K562 (cell line): ENCODE measurements around the gene METTL8. TPM values are rescaled to one million over a fixed set of nuclear protein-coding genes. Genes with fewer than 3 reads are reported as not detected.

ENCODE experiments used
- ATAC-seq: fragments of 200-7000 bp; cut with Tn5 transposase; 3 replicates; pipeline ENCODE4 v1.9.1; 2020; ENCODE audit warnings: moderate library complexity
- BruUV-seq: library from RNA; stranded (reverse); fragments of 400-500 nt; replicated peaks from 2 replicates; lab custom pipeline; 2021; lab: Mats Ljungman, UMichigan
- CTCF ChIA-PET: fragments of 300-600 bp; formaldehyde crosslinking; extraction: SDS; loops from one replicate; lab custom pipeline; 2021; ENCODE audit warnings: low intra/inter-chr PET ratio; lab: Yijun Ruan, JAX
- POLR2A ChIA-PET: fragments of 300-600, 350-650 bp; sonication (Branson Sonifier 250); formaldehyde crosslinking; extraction: SDS; loops from one replicate; lab custom pipeline; 2021; ENCODE audit warnings: antibody characterized with exemption, inconsistent platforms; lab: Yijun Ruan, JAX
- DNase-seq, 4 experiments: peaks; one replicate each; pipeline versions ENCODE4 v3.0.0 to v3.0.0-alpha.2; 2011 to 2018; ENCODE audit warnings: low spot score in 3 of 4, mixed read lengths in 3 of 4; ENCODE audit errors: extremely low read depth in 1 of 4
- FAIRE-seq: peaks from 2 replicates; lab custom pipeline; 2011; peaks lifted over from hg19 to GRCh38; lab: Jason Lieb, UNC
- H2AFZ ChIP-seq: 2 replicates; pipeline ENCODE4 v1.6.0; 2011; ENCODE audit warnings: low read depth, low read length, control low read depth, inconsistent platforms
- H3K27ac ChIP-seq: fragments of 200-600 bp; 3 replicates; pipeline ENCODE4 v1.8.0; 2011; ENCODE audit warnings: low read depth, mild to moderate bottlenecking, control low read depth, inconsistent platforms, low read length, moderate library complexity, mixed read lengths; ENCODE audit errors: extremely low read depth
- H3K27me3 ChIP-seq, 2 experiments: fragments of 300-600 bp in 1 of 2; 2 replicates in 1 of 2; 3 replicates in 1 of 2; pipeline versions ENCODE4 v1.6.0 to v1.8.0; 2011; ENCODE audit warnings: inconsistent platforms in 2 of 2, low read length in 2 of 2, mild to moderate bottlenecking in 1 of 2, mixed read lengths in 1 of 2, moderate library complexity in 1 of 2; ENCODE audit not compliant: control insufficient read depth in 2 of 2, insufficient read depth in 2 of 2
- H3K36me3 ChIP-seq: fragments of 300-600 bp; 3 replicates; pipeline ENCODE4 v1.8.0; 2011; ENCODE audit warnings: mild to moderate bottlenecking, low read length, inconsistent platforms; ENCODE audit not compliant: control insufficient read depth, insufficient read depth
- H3K4me1 ChIP-seq, 2 experiments: fragments of 200-600 bp in 1 of 2; replicated peaks in 1 of 2; 2 replicates in 1 of 2; 3 replicates in 1 of 2; pipeline versions ENCODE4 v1.5.1 to v1.8.0; 2011; ENCODE audit warnings: inconsistent platforms in 2 of 2, low read length in 2 of 2, mild to moderate bottlenecking in 1 of 2, mixed read lengths in 1 of 2, moderate library complexity in 1 of 2; ENCODE audit not compliant: control insufficient read depth in 2 of 2, insufficient read depth in 2 of 2
- H3K4me2 ChIP-seq: 2 replicates; pipeline ENCODE4 v1.6.1; 2011; ENCODE audit warnings: low read length, control low read depth, inconsistent platforms, mixed read lengths; ENCODE audit not compliant: insufficient read depth
- H3K4me3 ChIP-seq: fragments of 200-600 bp; sonication (generic), shearing (Covaris generic); 2 replicates; pipeline ENCODE4 v1.5.1; 2016; ENCODE audit warnings: control low read depth, inconsistent platforms
- H3K79me2 ChIP-seq: fragments of 200-600 bp; 3 replicates; pipeline ENCODE4 v1.8.0; 2011; ENCODE audit warnings: low read length, inconsistent platforms; ENCODE audit not compliant: control insufficient read depth, insufficient read depth
- H3K9ac ChIP-seq, 2 experiments: 2 replicates each; pipeline versions ENCODE4 v1.6.0 to v1.6.1; 2011; ENCODE audit warnings: low read depth in 2 of 2, low read length in 2 of 2, control low read depth in 1 of 2, inconsistent platforms in 1 of 2, mild to moderate bottlenecking in 1 of 2, mixed read lengths in 1 of 2; ENCODE audit not compliant: insufficient read depth in 1 of 2
- H3K9me1 ChIP-seq: one replicate; pipeline ENCODE4 v1.6.0; 2011; ENCODE audit warnings: inconsistent platforms, mild to moderate bottlenecking, low read length, moderate library complexity; ENCODE audit not compliant: control insufficient read depth, insufficient read depth
- H3K9me3 ChIP-seq: replicated peaks from 2 replicates; pipeline ENCODE4 v1.5.1; 2011; ENCODE audit warnings: low read depth, low read length, inconsistent platforms; ENCODE audit not compliant: control insufficient read depth, insufficient read depth
- H4K20me1 ChIP-seq: replicated peaks from 2 replicates; pipeline ENCODE4 v1.6.1; 2011; ENCODE audit warnings: low read length, inconsistent platforms, mixed read lengths; ENCODE audit not compliant: control insufficient read depth, insufficient read depth
- NEUROD1 ChIP-seq: fragments of 150-350 bp; IDR thresholded peaks from 2 replicates; pipeline ENCODE4 v1.6.1; 2014; ENCODE audit warnings: borderline replicate concordance, low read length, low read depth; ENCODE audit not compliant: partially characterized antibody
- NFXL1 ChIP-seq: fragments of 450-650 bp; formaldehyde crosslinking; IDR thresholded peaks from 2 replicates; pipeline ENCODE4 v1.4.0; 2021; ENCODE audit warnings: mild to moderate bottlenecking
- NFYB ChIP-seq: IDR thresholded peaks from 2 replicates; pipeline ENCODE4 v1.6.1; 2011; ENCODE audit warnings: mild to moderate bottlenecking, moderate library complexity; ENCODE audit not compliant: insufficient read length; ENCODE audit errors: extremely low read depth
- POLR2AphosphoS5 ChIP-seq: IDR thresholded peaks from 2 replicates; pipeline ENCODE4 v1.6.1; 2011; ENCODE audit warnings: mild to moderate bottlenecking, low read depth, low read length, moderate library complexity; ENCODE audit not compliant: control insufficient read depth, insufficient read depth
- SMARCA5 ChIP-seq: fragments of 450-650 bp; IDR thresholded peaks from 2 replicates; pipeline ENCODE4 v1.6.1; 2016
- WGBS: fragments of 100-300 bp; shearing (Covaris generic); methylation state at CpG from one replicate; pipeline ENCODE4 v1.1.6; 2016; ENCODE audit warnings: low coverage, mixed read lengths; ENCODE audit not compliant: insufficient coverage; ENCODE audit errors: missing lambda C conversion rate; 5-methylcytosine and 5-hydroxymethylcytosine counted together
- in situ Hi-C: fragments of 300-500 bp; cut with MboI; formaldehyde crosslinking; loops from 4 replicates; pipeline ENCODE4 v1.15.0; 2018; ENCODE audit warnings: inconsistent platforms, mixed read lengths
- intact Hi-C: fragments of 100-400 bp; cut with micrococcal nuclease; formaldehyde crosslinking; loops from 2 replicates; pipeline ENCODE4 v1.14.2; 2022
- polyA plus RNA-seq, 8 experiments: library from polyadenylated mRNA; depleted of rRNA in 4 of 8; stranded (reverse) in 5 of 8; unstranded in 3 of 8; fragments of >200 nt; fragmentation: Nextera tagmentation in 2 of 8; fragmentation: Illumina TruSeq in 1 of 8; extraction: Ambion mirVana in 2 of 8; extraction: Trizol in 1 of 8; gene quantifications; 2 replicates each; pipeline versions ENCODE4 v1.2.1 to v1.2.3, GENCODE V29; 2011 to 2014; ENCODE audit warnings: inconsistent platforms in 1 of 8, missing spikeins in 1 of 8
- total RNA-seq, 7 experiments: library from RNA; depleted of rRNA in 6 of 7; stranded (reverse); fragments of >200 nt in 6 of 7; fragmentation: Illumina TruSeq in 2 of 7; extraction: Trizol in 2 of 7; gene quantifications; 2 replicates each; pipeline versions ENCODE4 v1.2.1 to v1.2.3, GENCODE V29; 2011 to 2021; ENCODE audit warnings: low replicate concordance in 1 of 7

The METTL8 gene
- total and polyA plus RNA-seq, 9 of the 15 experiments (the other 6 are each of a cell fraction or from before 2014, with no cell fraction given) = 12.9 to 52.6 (median 33.7) TPM

GRCh38 chr2:171287036-171287571 lies 146.7 kb downstream of the METTL8 start:
- Histone ChIP-seq H3K36me3 (no peaks in the 10 kb centered on the region), H3K4me3 (no peak overlapping the region), H3K4me1 (no peaks in the 10 kb centered on the region), H3K79me2 (no peaks in the 10 kb centered on the region), H3K27ac (no peak overlapping the region), H3K27me3 (peaks cover 4 to 10% of the 10 kb centered on the region in 2 experiments; a peak in 3 of 5 replicates), H3K9ac (no peak overlapping the region; a peak in 1 of 4 replicates), H3K9me1 (no peaks in the 10 kb centered on the region), H2AFZ (no peak overlapping the region), H3K9me3 (no peaks in the 10 kb centered on the region), H3K4me2 (no peak overlapping the region), H4K20me1 (no peaks in the 10 kb centered on the region)
- DNase-seq (no peak), ATAC-seq (no peak; the same call in 2 of the 3 replicates), FAIRE-seq (no peak)
- no TSS peak for BruUV-seq
- TF ChIP-seq POLR2AphosphoS5 (no peak), NEUROD1 (no peak)
- CTCF ChIA-PET = no interaction called here
- in situ Hi-C loops = no loop called here
- POLR2A ChIA-PET = interaction anchor here (1.0 to 2.4 kb wide), 2 partner anchors 10 to 28 kb away, joined by 6 to 11 read pairs; no protein-coding TSS in a partner anchor
- intact Hi-C loops = no loop called here

GRCh38 chr2:171281110-171281509 lies 152.7 kb downstream of the METTL8 start:
- H2AFZ ChIP-seq = no peak overlapping the region
- H3K4me2 ChIP-seq = no peak overlapping the region
- intact Hi-C loops (no loop called here), in situ Hi-C loops (no loop called here)
- no peaks in the 10 kb centered on the region for H4K20me1 ChIP-seq
- ChIA-PET POLR2A (interaction anchor here (0.6 kb wide), 1 partner anchor 18 kb away, joined by 3 read pairs; no protein-coding TSS in a partner anchor), CTCF (no interaction called here)
- H3K27me3 ChIP-seq = 0 out of 5 replicates have a peak, but pooled peaks cover 0 to 3% of the 10 kb centered on the region in 2 experiments
- H3K4me3 ChIP-seq = no peak overlapping the region
- H3K4me1 ChIP-seq = no peaks in the 10 kb centered on the region
- BruUV-seq = no TSS peak
- no peak for TF ChIP-seq NFYB
- no peak for TF ChIP-seq NFXL1 (CRISPR knock-in tag)
- no peak for TF ChIP-seq SMARCA5
- no peak overlapping the region for H3K27ac ChIP-seq
- H3K9ac ChIP-seq = no peak overlapping the region
- DNase-seq = no peak
- no peaks in the 10 kb centered on the region for H3K79me2 ChIP-seq
- no peak for ATAC-seq
- H3K9me1 ChIP-seq = no peaks in the 10 kb centered on the region
- H3K9me3 ChIP-seq = no peaks in the 10 kb centered on the region
- FAIRE-seq = peak; percentile 23
- WGBS = 58% methylated on average over 3 of the region's 3 CpGs
- no peaks in the 10 kb centered on the region for H3K36me3 ChIP-seq
